OCI-M2 (cell line): Measurements from ENCODE around the gene SHROOM2.
"Not testable (repeated sequence)": the region's sequence is repeated elsewhere in the genome, so short reads cannot be mapped to it uniquely, and the experiment has no call there.

Experiments
- DNase-seq: peaks from one replicate; lab custom pipeline; 2025; ENCODE audit not compliant: unreplicated experiment; lab: John Stamatoyannopoulos, UW

The SHROOM2 gene

DNA sequence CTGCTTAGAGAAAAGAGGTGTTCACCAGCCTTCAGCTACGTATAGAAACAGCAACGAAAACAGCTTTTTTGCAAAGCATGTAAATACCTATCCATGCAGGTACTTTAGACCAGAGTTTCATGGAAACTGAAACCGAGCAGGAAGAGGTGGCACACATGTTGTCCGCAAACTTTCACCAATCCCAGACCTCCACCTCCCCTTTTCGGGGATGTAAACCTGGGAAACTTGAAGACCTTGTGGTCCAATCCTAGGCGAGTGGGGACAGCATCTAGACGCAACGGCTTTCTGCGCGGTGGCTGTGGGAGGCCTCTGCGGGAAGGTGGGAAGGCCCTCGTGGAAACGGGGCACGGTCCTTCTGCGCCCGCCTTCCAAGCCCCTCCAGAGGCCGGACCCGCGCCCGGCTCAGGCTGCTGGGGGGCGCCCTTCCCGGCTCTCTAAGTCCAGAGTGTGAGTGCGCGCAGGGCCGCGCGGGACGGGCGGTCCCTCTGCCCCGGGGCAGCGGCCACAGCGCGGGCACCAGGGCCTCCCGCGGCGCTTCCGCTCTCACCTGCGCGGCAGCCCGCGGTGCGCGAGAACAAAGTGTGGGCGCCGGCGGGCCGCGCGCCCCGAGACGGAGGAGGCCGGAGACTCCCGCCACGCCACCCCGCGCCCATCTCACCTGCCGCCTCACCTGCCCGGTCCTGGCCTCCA is 830 bp upstream of the SHROOM2 start:
- DNase-seq, result no peak

DNA sequence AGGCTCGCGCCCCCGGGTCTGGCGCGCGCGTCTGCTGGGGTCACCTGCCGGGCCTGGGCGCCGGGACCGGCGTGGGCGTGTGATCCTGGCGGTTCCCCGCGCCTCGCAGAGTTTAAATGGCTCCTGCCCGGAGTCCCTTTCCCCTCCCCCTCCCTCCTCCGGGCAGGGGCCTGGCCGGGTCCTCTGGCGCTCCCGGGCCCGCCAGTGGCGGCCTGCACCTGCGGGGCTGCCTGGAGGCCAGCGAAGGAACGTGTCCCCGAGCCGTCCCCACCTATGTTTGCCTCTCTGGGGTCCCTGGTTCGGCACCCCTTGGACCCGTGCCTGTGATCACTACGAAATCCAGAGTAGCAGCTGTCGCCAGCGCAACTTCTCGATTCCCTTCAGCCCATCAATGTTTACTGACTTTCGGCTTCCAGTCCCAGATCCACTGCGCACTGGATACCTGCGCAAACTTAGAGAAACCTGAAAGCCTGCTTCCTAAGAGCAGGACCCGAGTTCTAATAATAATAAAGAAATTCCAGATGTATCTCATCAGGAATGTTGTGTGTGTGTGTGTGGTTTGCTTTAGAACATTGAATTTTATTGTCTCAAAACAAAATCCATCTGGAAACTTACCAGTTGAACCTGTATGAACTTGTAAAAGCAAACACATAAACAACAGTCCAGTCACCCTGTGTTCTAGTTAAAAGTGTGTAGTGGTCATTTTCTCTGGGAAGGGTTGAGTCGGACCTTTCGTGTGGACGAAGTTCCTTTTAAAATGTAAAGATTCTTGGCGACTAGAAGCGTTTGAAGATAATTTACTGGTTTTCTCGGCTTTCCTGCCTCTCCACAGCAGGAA is 788 bp downstream of the SHROOM2 start:
- no peak for DNase-seq

DNA sequence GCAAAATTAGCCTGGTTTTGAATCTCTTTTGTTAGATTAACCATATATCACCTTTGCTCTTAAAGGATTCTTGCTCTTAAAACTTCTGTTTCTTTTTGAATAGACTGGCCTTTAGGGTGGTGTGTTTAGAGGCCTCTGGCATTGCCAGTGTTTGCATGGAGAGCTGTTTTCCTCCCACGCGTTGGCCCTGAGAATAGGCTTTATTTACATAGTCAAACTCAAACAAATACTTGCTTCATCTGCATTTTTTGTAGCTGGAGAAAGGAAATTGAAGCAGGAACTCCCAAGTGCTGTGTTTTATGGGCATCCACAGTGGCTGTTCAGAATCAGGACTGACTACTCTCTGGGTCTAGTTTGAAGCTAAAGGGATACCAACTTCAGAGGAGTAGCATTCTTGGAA is 2.7 kb downstream of the SHROOM2 start:
- no peak for DNase-seq

DNA sequence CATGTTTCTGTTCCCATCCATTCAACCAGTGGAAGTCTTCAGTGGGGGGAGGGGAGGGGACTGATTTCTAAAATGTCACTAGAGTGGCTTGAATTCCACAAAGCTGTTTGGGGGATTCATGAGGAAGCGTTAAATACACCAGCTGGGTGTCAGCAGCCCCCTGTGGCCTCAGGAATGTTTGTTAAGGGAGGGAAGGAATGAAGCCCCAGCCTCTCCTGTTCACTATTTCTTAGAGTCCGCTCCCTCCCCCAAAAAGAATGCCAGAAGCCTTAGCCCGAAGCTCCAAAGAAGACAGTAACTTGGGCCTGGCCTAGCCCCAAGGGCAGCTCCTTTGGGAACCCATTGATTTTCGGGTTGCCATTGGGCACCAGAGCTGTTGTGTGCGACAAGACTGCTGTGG is 3.3 kb downstream of the SHROOM2 start:
- DNase-seq, result no peak

DNA sequence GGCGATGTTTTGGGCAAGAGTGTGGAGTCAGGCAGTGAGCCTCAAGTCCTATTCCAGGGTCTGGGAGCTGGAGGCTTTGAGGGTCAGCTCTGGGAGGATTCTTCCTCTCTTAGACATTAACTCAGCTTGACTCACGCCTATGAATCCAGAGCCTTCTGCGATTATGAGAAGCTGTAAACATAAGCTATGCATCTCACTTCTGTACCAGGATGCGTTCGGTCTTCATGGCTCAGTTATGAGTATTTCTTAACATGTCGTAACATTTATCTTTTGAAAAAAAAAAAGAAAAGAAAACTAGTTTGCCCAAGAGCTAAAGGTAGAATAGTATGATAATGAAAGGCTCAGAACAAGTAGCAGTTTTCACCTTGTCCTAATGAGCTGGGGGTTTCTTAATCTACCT is 4.6 kb downstream of the SHROOM2 start:
- no peak for DNase-seq

DNA sequence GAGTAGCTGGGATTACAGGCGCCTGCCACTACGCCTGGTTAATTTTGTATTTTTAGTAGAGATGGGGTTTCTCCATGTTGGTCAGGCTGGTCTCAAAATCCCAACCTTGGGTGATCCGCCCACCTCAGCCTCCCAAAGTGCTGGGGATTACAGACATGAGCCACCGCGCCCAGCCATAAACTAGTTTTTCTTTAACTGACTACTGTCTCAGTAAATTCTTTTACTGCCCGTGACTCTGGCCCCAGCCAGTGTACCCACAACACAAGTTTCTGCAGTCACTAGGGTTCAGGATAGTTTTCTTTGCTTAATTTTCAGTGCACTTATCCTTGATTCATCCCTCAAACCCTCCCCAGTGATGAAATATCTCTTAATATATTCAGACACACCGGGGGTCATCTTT is 8.3 kb downstream of the SHROOM2 start:
- DNase-seq, result no peak

DNA sequence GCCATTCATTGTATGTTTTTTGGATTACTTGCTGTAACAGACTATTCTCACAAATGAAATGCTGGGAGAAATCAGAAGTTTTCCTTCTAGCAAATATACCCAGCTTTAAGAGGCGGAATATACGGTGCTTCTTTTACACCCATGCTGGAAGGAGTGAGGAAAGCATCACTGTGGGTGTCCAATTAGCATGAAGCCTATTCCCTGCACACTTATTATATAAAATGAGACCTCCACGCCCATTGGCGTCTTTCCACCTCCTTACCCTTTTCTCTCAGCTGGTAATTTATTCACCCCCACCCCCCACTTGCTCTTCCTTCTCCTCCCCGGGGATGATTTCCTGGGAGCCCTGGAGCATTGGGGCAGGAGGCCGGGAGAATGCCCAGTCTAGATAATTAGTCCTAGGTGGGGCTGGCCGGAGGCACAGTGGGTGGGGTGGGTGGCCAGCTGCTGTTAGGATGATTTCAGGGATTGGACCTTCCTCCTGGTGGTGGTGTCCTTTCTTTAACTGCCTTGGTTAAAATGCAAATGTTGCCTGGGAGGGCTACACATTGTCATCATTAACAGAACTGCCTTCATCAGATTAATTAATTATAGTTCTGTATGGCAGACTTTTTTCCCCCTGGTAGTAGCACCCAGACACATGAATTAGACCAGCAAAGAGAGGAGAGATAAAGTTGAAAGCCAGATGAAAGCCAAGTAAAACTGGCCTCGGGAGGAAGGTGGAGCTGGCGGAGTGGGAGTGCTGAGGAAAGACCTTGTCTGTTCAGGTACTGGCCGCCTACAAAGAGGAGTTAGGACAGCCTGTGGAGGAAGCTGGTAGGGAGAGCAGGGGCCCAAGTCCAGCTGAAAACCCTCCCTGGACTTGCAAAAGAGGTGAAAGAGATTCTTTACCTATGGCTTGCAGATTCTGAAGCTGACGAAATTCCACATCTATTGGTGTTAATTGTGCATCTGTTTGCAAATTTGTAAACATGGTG is 11.4 kb downstream of the SHROOM2 start:
- no peak for DNase-seq

DNA sequence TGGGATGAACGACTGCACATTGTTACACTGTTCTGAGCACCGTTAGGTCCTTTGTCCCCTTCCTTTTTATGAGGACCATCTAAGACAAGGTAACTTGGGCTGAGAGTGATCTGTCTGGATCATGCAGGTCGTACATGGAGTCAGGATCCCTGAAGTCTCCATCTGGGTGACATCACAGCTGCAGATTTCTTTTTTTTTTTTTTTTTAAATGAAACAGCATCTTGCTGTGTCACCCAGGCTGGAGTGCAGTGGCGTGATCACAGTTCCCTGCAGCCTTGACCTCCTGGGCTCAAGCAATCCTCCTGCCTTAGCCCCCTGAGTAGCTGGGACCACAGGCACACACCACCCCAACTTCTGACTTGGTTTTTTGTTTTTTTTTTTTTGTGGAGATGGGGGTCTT is 16.5 kb downstream of the SHROOM2 start:
- no peak for DNase-seq

DNA sequence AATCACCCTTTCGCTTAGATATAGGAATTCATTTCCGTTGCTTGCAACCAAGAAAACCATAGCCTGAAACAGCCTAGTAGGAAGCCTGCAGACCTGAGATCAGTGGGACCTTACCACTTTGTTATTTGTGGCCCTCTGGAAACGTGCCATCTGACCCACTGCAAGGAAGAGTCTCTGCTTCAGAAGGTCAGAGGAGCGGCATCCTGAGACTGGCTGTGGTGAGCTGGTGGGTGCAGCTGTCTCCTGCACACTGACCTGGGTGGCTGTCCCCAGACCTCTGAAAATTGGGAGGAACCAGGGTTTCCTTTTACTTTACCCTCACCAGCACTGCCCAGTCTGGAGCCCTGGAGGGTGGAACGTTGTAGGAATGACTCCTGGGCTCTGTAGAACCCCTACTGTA is 18.2 kb downstream of the SHROOM2 start:
- no peak for DNase-seq

DNA sequence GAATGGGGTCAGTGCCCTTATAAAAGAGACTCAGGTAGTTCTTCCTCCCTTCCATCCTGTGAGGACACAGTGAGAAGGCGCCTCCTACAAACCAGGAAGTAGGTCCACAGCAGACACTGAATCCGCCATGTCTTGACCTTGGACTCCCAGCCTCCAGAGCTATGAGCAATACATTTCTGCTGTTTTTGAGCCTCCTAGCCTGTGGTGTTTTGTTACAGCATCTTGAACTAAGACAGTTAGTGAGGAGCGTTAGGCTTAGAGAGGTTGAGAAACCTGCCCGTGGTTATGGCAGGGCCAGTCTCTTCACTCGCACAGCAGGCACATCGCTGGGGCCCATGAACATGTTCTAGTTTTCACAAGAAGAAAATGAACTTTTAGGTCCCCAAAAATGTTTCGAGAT is 19.7 kb downstream of the SHROOM2 start:
- no peak for DNase-seq

DNA sequence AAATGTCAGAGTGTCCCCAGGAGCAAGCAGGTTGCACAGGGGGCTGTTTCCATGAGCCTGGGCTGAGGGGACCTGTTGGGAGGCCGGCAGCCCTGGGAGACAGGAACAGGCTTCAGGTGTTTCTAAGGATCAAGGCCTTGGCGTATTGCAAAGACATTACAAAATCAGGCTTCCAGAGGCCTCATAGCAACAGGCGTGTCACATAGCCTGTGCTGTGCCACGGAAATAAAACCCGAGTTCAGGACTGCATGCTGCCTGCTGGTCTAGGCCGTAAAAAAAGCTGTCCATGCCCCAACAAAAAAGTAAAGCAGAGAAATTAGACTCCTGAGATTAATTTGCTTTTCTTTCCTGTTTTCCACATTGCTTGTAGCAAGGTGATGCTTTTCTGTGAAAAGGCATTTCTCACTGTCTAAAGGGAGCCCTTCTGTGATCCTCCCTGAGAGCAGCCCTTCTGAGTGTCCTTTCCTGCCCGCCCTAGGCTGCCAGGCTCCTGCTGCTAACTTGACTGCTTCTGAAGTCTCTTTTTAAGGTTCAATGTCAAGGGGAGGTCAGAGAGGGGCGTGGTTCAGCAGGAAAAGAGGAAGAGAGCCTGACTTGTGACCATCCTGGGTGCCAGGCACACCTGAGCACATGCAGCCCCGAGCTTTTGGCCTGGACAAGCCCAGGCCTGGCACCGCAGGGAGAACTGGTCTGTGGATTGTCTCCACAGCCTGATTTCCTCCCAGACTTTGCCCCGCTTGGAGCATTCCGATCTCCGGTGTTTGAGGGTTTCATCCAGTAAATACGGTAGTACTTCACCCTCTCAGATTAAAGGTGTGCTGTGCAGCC is 21.3 kb downstream of the SHROOM2 start:
- DNase-seq, result no peak

DNA sequence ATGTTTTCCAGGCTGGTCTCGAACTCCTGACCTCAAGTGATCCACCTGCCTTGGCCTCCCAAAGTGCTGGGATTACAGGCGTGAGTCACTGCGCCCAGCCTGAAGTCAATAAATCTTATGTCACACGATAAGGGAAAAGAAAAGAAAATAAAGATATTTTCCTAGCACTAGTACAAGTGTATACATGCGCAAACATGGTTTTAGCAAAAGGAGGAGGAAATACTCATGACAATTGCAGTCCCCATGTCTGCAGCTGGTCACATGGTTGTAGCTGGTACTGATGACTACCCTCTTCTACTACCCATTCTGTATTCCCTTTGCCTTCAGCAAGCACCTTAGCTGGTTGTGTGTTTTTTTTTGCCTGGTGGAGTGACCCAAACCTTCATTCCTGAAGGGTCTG is 23.6 kb downstream of the SHROOM2 start:
- not testable (repeated sequence) for DNase-seq

DNA sequence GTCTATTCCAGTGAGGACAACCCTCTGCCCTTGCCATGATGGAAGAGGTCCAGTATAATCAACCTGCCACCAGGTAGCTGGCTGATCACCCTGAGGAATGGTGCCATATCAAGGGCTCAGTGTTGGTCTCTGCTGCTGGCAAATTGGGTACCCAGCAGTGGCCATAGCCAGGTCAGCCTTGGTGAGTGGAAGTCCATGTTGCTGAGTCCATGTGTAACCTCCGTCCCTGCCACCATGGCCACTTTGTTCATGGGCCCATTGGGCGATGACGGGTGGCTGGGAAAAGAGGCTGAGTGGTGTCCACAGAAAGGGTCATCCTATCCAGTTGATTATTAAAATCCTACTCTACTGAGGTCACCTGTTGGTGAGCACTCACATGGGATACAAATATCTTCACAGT is 24.9 kb downstream of the SHROOM2 start:
- not testable (repeated sequence) for DNase-seq

DNA sequence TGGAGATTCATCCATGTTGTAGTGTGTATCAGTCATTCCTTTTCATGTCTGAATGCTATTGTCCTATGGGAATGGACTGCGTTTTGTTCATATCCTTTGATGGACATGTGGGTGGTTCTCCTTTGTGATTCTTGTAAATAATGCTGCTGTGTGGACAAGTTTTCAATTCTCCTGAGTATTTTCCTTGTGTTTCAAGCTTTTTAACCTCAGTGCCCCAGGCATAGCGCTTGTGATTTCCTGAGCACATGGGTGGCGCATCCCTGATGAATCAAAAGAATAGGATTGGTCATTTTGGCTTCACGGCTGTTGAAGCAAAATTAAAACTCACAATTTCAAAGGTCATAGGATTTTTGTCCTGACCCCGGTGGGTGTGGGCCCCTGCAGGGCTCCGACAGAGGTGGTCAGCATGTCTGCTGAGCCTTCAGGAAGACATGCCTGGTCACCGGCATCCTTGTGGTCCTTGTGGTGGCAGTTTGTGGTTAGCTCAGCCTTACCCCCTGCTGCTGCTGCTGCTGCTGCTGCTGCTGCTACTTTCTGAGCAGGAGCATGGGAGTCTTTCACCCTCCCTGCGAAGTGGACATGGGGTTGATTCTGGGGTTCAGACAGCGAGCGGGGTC is 30.0 kb downstream of the SHROOM2 start:
- DNase-seq, result no peak

DNA sequence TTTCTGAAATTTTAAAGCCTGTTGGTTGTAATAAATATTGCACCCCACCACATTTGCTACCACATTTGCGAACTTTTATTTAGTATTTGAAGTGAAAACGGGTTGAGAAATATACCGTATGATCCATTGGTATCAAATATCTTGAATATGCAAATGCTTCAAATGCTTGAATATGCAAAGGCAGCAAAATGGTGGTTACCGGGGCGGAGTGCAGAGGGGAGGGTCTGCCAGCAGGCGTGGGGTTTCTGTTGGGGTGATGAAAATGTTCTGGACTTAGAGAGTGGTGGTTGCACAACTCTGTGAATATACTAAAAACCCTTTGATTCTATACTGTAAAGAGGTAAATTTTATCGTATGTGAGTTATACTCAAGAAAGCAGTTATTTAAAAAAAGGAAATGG is 35.3 kb downstream of the SHROOM2 start:
- DNase-seq, result no peak

DNA sequence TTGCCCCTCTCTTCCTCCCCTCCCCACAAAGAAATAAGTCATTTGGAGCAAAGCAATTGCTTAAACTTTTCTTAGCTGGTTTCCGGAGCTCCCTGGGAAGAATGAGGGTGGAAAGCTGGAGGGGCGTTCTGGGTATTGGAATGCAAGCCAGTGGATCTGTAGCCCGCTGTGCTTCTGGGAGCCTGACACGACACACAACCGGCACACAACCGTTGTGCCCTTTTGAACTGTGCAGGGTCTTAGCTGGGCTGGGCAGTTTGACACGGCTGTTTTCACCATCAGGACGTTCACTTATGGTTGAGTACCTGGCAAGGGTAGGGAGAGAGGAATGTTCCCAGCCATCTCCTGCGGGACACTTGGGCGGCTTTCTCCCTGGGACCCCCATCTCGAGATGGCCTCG is 38.3 kb downstream of the SHROOM2 start:
- DNase-seq, result no peak

DNA sequence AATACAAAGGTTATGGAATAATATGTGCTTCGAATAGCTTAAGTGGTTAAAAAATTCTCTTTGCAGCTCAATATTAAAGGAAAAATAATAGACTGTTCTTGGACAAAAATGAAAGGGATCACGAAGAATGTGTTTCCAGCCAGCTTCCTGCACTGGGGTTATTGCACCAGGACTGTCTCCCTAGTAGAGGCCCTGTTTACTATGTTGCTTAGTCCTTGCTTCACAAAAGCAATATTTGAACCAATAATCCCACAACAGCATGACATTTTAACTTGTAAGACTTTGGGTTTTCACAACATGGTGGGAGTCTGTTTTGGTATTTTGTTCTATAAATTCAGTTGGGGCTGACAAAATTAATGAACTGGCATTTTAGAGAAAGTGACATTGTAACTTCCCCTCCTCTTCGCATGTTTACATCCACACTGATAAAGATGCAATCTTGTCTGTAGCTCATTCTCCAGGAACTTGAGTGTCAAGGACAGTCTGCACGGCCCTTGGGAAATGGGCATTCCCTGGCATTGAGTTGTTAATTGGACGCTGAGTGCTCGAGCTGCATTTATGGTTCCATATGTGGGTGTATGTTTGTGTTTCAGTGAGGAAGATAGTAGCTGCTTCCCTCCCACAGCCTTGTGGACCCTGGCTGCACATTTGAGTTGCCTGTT is 39.0 kb downstream of the SHROOM2 start:
- DNase-seq, result no peak

DNA sequence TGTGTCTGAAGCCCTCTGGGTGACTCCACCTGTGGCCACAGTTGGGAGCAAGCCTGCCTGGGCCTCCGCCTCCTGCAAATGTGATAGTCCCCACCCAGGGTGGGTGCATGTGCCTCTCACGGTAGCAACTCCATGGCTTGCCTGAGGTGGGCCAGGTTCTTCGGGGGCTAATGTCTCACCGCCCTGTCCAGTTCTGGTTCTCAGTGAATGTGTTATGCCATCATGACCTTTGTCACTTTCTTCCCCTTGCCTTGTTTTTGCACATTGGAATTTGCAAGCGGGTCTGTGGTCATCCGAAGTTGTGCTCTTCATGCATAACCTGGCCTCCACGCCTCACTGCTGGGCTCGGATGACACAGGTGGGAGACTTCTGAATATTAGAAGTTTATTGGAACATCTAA is 39.7 kb downstream of the SHROOM2 start:
- no peak for DNase-seq
